HFFc6 (cell line): ENCODE measurements around the gene ATP9B. TPM values are rescaled to one million over a fixed set of nuclear protein-coding genes. Genes with fewer than 3 reads are reported as not detected.

Experiments
- DNase-seq: peaks from one replicate; pipeline ENCODE4 v3.0.0-alpha.2; 2018
- H3K27ac Mint-ChIP-seq: 2 replicates; pipeline ENCODE4 v1.8.0; 2020; ENCODE audit warnings: mild to moderate bottlenecking, mixed read lengths
- H3K27me3 Mint-ChIP-seq: 2 replicates; pipeline ENCODE4 v1.8.0; 2021; ENCODE audit warnings: mild to moderate bottlenecking, moderate library complexity, mixed read lengths; ENCODE audit not compliant: insufficient read depth
- H3K36me3 Mint-ChIP-seq: 2 replicates; pipeline ENCODE4 v1.8.0; 2021; ENCODE audit warnings: low read depth, mixed read lengths
- H3K4me1 Mint-ChIP-seq: 2 replicates; pipeline ENCODE4 v1.8.0; 2020; ENCODE audit warnings: low read depth, mixed read lengths
- H3K4me3 Mint-ChIP-seq: 2 replicates; pipeline ENCODE4 v1.8.0; 2020; ENCODE audit warnings: mild to moderate bottlenecking, moderate library complexity, mixed read lengths
- H3K9me3 Mint-ChIP-seq: 2 replicates; pipeline ENCODE4 v1.8.0; 2020; ENCODE audit warnings: mild to moderate bottlenecking, mixed read lengths
- CTCF ChIP-seq: fragments of 200-600 bp; sonication (generic); IDR thresholded peaks from 2 replicates; pipeline ENCODE4 v1.5.0; 2021; ENCODE audit warnings: antibody characterized with exemption, mild to moderate bottlenecking
- total RNA-seq, 6 experiments: library from RNA; stranded (reverse); fragmentation: NEBNext Ultra II Directional; extraction: Animal tissue kit (Norgen Biotek cat#: 25700); gene quantifications; 2 replicates in 1 of 6; 3 replicates in 5 of 6; pipeline ENCODE4 v1.2.3, GENCODE V29; 2021

ATP9B gene
- total RNA-seq, 6 experiments from 2014 or later = 9.0 to 11.2 (median 10.5) TPM

- Mint-ChIP-seq H3K4me3 (no peak overlapping the region), H3K27ac (no peak overlapping the region), H3K9me3 (no peaks in the 10 kb centered on the region), H3K4me1 (no peaks in the 10 kb centered on the region), H3K36me3 (peaks cover 8% of the 10 kb centered on the region), H3K27me3 (peaks cover 3% of the 10 kb centered on the region)
- TF ChIP-seq CTCF = no peak
- DNase-seq = no peak
Observed at GRCh38 chr18:79221136-79221535, 151.9 kb downstream of the ATP9B start.

- no peak for TF ChIP-seq CTCF
- H3K4me1 Mint-ChIP-seq = no peaks in the 10 kb centered on the region
- H3K36me3 Mint-ChIP-seq = no peaks in the 10 kb centered on the region
- no peak for DNase-seq
- peaks cover 3% of the 10 kb centered on the region for H3K27me3 Mint-ChIP-seq
- H3K4me3 Mint-ChIP-seq = no peak overlapping the region
- H3K27ac Mint-ChIP-seq = no peak overlapping the region
- no peaks in the 10 kb centered on the region for H3K9me3 Mint-ChIP-seq
Observed at GRCh38 chr18:79222790-79223189, 153.6 kb downstream of the ATP9B start.

GRCh38 chr18:79223431-79223830 is 154.2 kb downstream of the ATP9B start:
- Mint-ChIP-seq H3K36me3 (no peaks in the 10 kb centered on the region), H3K4me3 (no peak overlapping the region), H3K27me3 (peaks cover 2% of the 10 kb centered on the region), H3K4me1 (no peaks in the 10 kb centered on the region), H3K27ac (no peak overlapping the region), H3K9me3 (no peaks in the 10 kb centered on the region)
- DNase-seq = no peak
- TF ChIP-seq CTCF = no peak

- no peaks in the 10 kb centered on the region for H3K36me3 Mint-ChIP-seq
- DNase-seq = no peak
- no peak overlapping the region for H3K4me3 Mint-ChIP-seq
- no peaks in the 10 kb centered on the region for H3K4me1 Mint-ChIP-seq
- H3K27ac Mint-ChIP-seq = no peak overlapping the region
- no peaks in the 10 kb centered on the region for H3K9me3 Mint-ChIP-seq
- no peak for TF ChIP-seq CTCF
- H3K27me3 Mint-ChIP-seq = peaks cover 2% of the 10 kb centered on the region
Observed at GRCh38 chr18:79224381-79224780, 155.2 kb downstream of the ATP9B start.

- Mint-ChIP-seq H3K27ac (no peak overlapping the region), H3K27me3 (no peaks in the 10 kb centered on the region; the same call in none of the 2 replicates), H3K36me3 (no peaks in the 10 kb centered on the region), H3K4me3 (no peak overlapping the region), H3K9me3 (peaks cover 3% of the 10 kb centered on the region; the same call in 1 of the 2 replicates), H3K4me1 (no peaks in the 10 kb centered on the region)
- TF ChIP-seq CTCF = no peak
- no peak for DNase-seq
Observed at GRCh38 chr18:79227621-79228020, 158.4 kb downstream of the ATP9B start.

GRCh38 chr18:79229431-79229830 is 160.2 kb downstream of the ATP9B start:
- H3K36me3 Mint-ChIP-seq = no peaks in the 10 kb centered on the region
- no peak for DNase-seq
- H3K27ac Mint-ChIP-seq = no peak overlapping the region
- no peaks in the 10 kb centered on the region for H3K4me1 Mint-ChIP-seq
- no peak overlapping the region for H3K4me3 Mint-ChIP-seq
- no peaks in the 10 kb centered on the region; the same call in 1 of the 2 replicates for H3K27me3 Mint-ChIP-seq
- peaks cover 4% of the 10 kb centered on the region; the same call in 1 of the 2 replicates for H3K9me3 Mint-ChIP-seq
- TF ChIP-seq CTCF = no peak
